PFSK-1 (cell line): ENCODE measurements around the gene ABCC10.

Source experiments
- FOXP2 ChIP-seq: optimal IDR thresholded peaks from 2 replicates; pipeline ENCODE3; 2011; ENCODE audit warnings: borderline replicate concordance, control low read depth, inconsistent platforms; ENCODE audit not compliant: insufficient read depth; ENCODE audit errors: extremely low read length, extremely low read depth
- POLR2AphosphoS5 ChIP-seq: IDR thresholded peaks from 2 replicates; pipeline ENCODE4 v1.6.1; 2012; ENCODE audit warnings: low read depth, mild to moderate bottlenecking, control low read depth, low read length, moderate library complexity
- SIN3A ChIP-seq: IDR thresholded peaks from 2 replicates; pipeline ENCODE4 v1.6.1; 2012; ENCODE audit warnings: mild to moderate bottlenecking, low read length, moderate library complexity, borderline replicate concordance; ENCODE audit not compliant: insufficient read depth
- TAF1 ChIP-seq: IDR thresholded peaks from 2 replicates; pipeline ENCODE4 v1.6.1; 2012; ENCODE audit warnings: low read length, control low read depth, borderline replicate concordance; ENCODE audit not compliant: insufficient read depth
- TF ChIP-seq, protein P1 (sequence below), 2 experiments: IDR thresholded peaks; 2 replicates each; pipeline versions ENCODE4 v1.6.1 to v1.8.0; 2011 to 2012; ENCODE audit warnings: low read depth in 2 of 2, low read length in 2 of 2, control low read depth in 1 of 2, inconsistent platforms in 1 of 2, mild to moderate bottlenecking in 1 of 2, moderate library complexity in 1 of 2; ENCODE audit not compliant: insufficient read depth in 1 of 2

DNA sequence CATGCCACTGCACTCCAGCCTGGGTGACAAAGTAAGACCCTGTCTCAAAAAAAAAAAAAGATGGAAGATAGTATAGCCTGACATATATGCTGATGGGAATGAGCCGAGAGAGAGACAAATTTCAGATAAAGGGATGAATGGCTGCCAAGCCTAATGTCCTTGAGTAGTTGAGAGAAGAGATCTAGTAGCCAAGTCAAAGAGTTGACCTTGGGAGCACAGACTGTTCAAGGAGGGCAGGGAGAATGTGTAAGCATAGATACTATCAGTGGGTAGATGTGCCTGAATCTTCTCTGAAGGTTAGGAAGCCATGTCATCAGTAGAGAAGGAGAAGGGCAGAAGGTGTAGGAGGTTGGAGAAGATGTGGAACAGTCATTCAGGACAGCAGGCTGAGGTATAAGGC, 20.0 kb upstream of the ABCC10 start:
- TF ChIP-seq, protein P1, sequence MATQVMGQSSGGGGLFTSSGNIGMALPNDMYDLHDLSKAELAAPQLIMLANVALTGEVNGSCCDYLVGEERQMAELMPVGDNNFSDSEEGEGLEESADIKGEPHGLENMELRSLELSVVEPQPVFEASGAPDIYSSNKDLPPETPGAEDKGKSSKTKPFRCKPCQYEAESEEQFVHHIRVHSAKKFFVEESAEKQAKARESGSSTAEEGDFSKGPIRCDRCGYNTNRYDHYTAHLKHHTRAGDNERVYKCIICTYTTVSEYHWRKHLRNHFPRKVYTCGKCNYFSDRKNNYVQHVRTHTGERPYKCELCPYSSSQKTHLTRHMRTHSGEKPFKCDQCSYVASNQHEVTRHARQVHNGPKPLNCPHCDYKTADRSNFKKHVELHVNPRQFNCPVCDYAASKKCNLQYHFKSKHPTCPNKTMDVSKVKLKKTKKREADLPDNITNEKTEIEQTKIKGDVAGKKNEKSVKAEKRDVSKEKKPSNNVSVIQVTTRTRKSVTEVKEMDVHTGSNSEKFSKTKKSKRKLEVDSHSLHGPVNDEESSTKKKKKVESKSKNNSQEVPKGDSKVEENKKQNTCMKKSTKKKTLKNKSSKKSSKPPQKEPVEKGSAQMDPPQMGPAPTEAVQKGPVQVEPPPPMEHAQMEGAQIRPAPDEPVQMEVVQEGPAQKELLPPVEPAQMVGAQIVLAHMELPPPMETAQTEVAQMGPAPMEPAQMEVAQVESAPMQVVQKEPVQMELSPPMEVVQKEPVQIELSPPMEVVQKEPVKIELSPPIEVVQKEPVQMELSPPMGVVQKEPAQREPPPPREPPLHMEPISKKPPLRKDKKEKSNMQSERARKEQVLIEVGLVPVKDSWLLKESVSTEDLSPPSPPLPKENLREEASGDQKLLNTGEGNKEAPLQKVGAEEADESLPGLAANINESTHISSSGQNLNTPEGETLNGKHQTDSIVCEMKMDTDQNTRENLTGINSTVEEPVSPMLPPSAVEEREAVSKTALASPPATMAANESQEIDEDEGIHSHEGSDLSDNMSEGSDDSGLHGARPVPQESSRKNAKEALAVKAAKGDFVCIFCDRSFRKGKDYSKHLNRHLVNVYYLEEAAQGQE (IDR thresholded peaks at IDR 0.05; ENCODE audit: insufficient read depth in 1 of 2, low read depth in 2 of 2, low read length in 2 of 2), result no peak
- TF ChIP-seq TAF1, result no peak
- no peak for TF ChIP-seq SIN3A
- TF ChIP-seq POLR2AphosphoS5, result no peak
- no peak for TF ChIP-seq FOXP2
